GM18909 (cell line): ENCODE data around the gene KIRREL1.
A peak's percentile ranks its signal among the peaks of the same experiment; 100 is the strongest.

ENCODE experiments used
- ATAC-seq: cut with Tn5 transposase; IDR thresholded peaks from one replicate; pipeline ENCODE4 v1.9.1; 2021; ENCODE audit warnings: mild to moderate bottlenecking; ENCODE audit not compliant: unreplicated experiment, poor library complexity

KIRREL1 gene

GRCh38 chr1:158058237-158058985 lies 65.0 kb downstream of the KIRREL1 start:
- no peak for ATAC-seq

- ATAC-seq, result no peak
These were observed 66.5 kb downstream of the KIRREL1 start for GRCh38 chr1:158059984-158060383.

- no peak for ATAC-seq
These were observed 68.7 kb downstream of the KIRREL1 start for GRCh38 chr1:158062174-158062573.

- ATAC-seq, result no peak
These were observed 74.2 kb downstream of the KIRREL1 start for GRCh38 chr1:158067662-158068061.

- no peak for ATAC-seq
These were observed 75.5 kb downstream of the KIRREL1 start for GRCh38 chr1:158068918-158069317.

- ATAC-seq, result no peak
These were observed 77.7 kb downstream of the KIRREL1 start for GRCh38 chr1:158071138-158071537.

GRCh38 chr1:158075078-158075477 lies 81.6 kb downstream of the KIRREL1 start:
- no peak for ATAC-seq

GRCh38 chr1:158076441-158076840 lies 83.0 kb downstream of the KIRREL1 start:
- ATAC-seq, result no peak

GRCh38 chr1:158077411-158078256 lies 84.2 kb downstream of the KIRREL1 start:
- no peak for ATAC-seq

GRCh38 chr1:158078569-158079080 lies 85.2 kb downstream of the KIRREL1 start:
- no peak for ATAC-seq

- no peak for ATAC-seq
These were observed 86.6 kb downstream of the KIRREL1 start for GRCh38 chr1:158080066-158080465.

- ATAC-seq, result no peak
These were observed 90.9 kb downstream of the KIRREL1 start for GRCh38 chr1:158084336-158084735.

- ATAC-seq, result no peak
These were observed 91.3 kb downstream of the KIRREL1 start for GRCh38 chr1:158084747-158085146.

GRCh38 chr1:158087320-158087927 lies 94.0 kb downstream of the KIRREL1 start:
- peak; percentile 67 for ATAC-seq

- no peak for ATAC-seq
These were observed 96.0 kb downstream of the KIRREL1 start for GRCh38 chr1:158089476-158089875.

GRCh38 chr1:158089925-158090637 lies 96.6 kb downstream of the KIRREL1 start:
- no peak for ATAC-seq

GRCh38 chr1:158093376-158093775 lies 99.9 kb downstream of the KIRREL1 start:
- ATAC-seq, result no peak

- no peak for ATAC-seq
These were observed 101.1 kb downstream of the KIRREL1 start for GRCh38 chr1:158094571-158094970.

- ATAC-seq, result peak; percentile 59
These were observed 102.4 kb downstream of the KIRREL1 start for GRCh38 chr1:158095737-158096335.

GRCh38 chr1:158098256-158098655 lies 104.8 kb downstream of the KIRREL1 start:
- no peak for ATAC-seq
